SU-DHL-6 (cell line): Measurements from ENCODE around the gene CCDC9B.

Experiments
- CTCF ChIP-seq: fragments of 200-600 bp; sonication (generic); IDR thresholded peaks from one replicate; pipeline ENCODE4 v1.5.1; 2017; ENCODE audit warnings: antibody characterized with exemption, mild to moderate bottlenecking, low read length, moderate library complexity; ENCODE audit not compliant: insufficient read depth, poor library complexity, severe bottlenecking
- EZH2phosphoT487 ChIP-seq: fragments of 200-600 bp; sonication (generic), shearing (Covaris generic); conservative IDR thresholded peaks from 2 replicates; pipeline ENCODE4 v1.6.1; 2018; ENCODE audit warnings: mild to moderate bottlenecking, antibody characterized with exemption, low read length, moderate library complexity, mixed read lengths

GRCh38 chr15:40366457-40367370, 26.0 kb upstream of the CCDC9B start:
- TF ChIP-seq CTCF (no peak), EZH2phosphoT487 (no peak)
